Transverse colon (tissue), 4 donors: ENCODE measurements around the gene SLC26A8. TPM values are rescaled to one million over a fixed set of nuclear protein-coding genes. Genes with fewer than 3 reads are reported as not detected.
"Not testable (repeated sequence)": the region's sequence is repeated elsewhere in the genome, so short reads cannot be mapped to it uniquely, and the experiment has no call there.

ENCODE experiments used
- DNase-seq: peaks from one replicate; pipeline ENCODE4 v3.0.0-alpha.2; 2019
- H3K27ac ChIP-seq, 4 donors: fragments of 200-600 bp; sonication (generic); 2 replicates each; pipeline ENCODE4 v1.5.1; 2016 to 2018; ENCODE audit warnings: inconsistent platforms in 4 of 4
- H3K27me3 ChIP-seq: fragments of 200-600 bp; sonication (generic); 2 replicates; pipeline ENCODE4 v1.5.1; 2017; ENCODE audit warnings: inconsistent platforms
- H3K36me3 ChIP-seq, 4 donors: fragments of 200-600 bp; sonication (generic); 2 replicates each; pipeline ENCODE4 v1.5.1; 2017 to 2019; ENCODE audit warnings: inconsistent platforms in 4 of 4
- H3K4me1 ChIP-seq, 4 donors: fragments of 200-600 bp; sonication (generic); 2 replicates each; pipeline ENCODE4 v1.5.1; 2017 to 2020; ENCODE audit warnings: inconsistent platforms in 4 of 4
- H3K4me3 ChIP-seq, 4 donors: fragments of 200-600 bp; sonication (generic); 1 replicate in 1 of 4; 2 replicates in 3 of 4; pipeline versions ENCODE4 v1.5.1 to v1.6.1; 2017 to 2019; ENCODE audit warnings: inconsistent platforms in 4 of 4
- H3K9me3 ChIP-seq, 2 donors: fragments of 200-600 bp; sonication (generic); 2 replicates each; pipeline ENCODE4 v1.5.1; 2017 to 2019; ENCODE audit warnings: inconsistent platforms in 2 of 2
- EP300 ChIP-seq: sonication (generic); formaldehyde crosslinking; IDR thresholded peaks from one replicate; pipeline ENCODE4 v1.6.1; 2017; ENCODE audit warnings: antibody characterized with exemption, low read depth
- POLR2A ChIP-seq: fragments of 450-650 bp; IDR thresholded peaks from one replicate; pipeline ENCODE4 v1.6.1; 2016; ENCODE audit warnings: antibody characterized with exemption, mild to moderate bottlenecking, moderate library complexity
- POLR2AphosphoS5 ChIP-seq, 3 donors: sonication (generic); formaldehyde crosslinking; IDR thresholded peaks; one replicate each; pipeline ENCODE4 v1.6.1; 2016; ENCODE audit warnings: antibody characterized with exemption in 3 of 3
- whole genome bisulfite sequencing, 2 donors: methylation state at CpG; one replicate each; pipeline ENCODE4 v1.1.5; 2018; ENCODE audit warnings: low coverage in 1 of 2; 5-methylcytosine and 5-hydroxymethylcytosine counted together
- in situ Hi-C, 4 donors: fragments of 200-750 bp; cut with MboI; loops; one replicate each; pipeline versions ENCODE4 v1.15.0 to v1.15.1; 2017; ENCODE audit warnings: low sequenced_read_pairs in 3 of 4, low pct_ligation_motif_present in 1 of 4, low pct_unique_long_range_greater_than_20kb in 1 of 4
- intact Hi-C: fragments of 100-400 bp; cut with DNase I; formaldehyde crosslinking; loops from one replicate; pipeline ENCODE4 v1.15.1; 2023; ENCODE audit warnings: low total_unique reads
- total RNA-seq, 4 donors: library from RNA; depleted of rRNA; stranded (reverse); fragments of >200 nt; gene quantifications; one replicate each; pipeline ENCODE4 v1.1.0, GENCODE V29; 2016
- TF ChIP-seq, protein P1 (sequence below), 5 experiments: fragments of 200-600 bp in 3 of 5; fragments of 450-650 bp in 2 of 5; sonication (generic) in 3 of 5; IDR thresholded peaks; 1 replicate in 2 of 5; 2 replicates in 3 of 5; pipeline ENCODE4 v1.5.1; 2016 to 2017; ENCODE audit warnings: antibody characterized with exemption in 5 of 5, inconsistent platforms in 3 of 5, mild to moderate bottlenecking in 2 of 5, moderate library complexity in 1 of 5

SLC26A8 gene
- total RNA-seq, 4 donors from 2014 or later = 1.1 to 2.6 TPM; not detected in 2

DNA sequence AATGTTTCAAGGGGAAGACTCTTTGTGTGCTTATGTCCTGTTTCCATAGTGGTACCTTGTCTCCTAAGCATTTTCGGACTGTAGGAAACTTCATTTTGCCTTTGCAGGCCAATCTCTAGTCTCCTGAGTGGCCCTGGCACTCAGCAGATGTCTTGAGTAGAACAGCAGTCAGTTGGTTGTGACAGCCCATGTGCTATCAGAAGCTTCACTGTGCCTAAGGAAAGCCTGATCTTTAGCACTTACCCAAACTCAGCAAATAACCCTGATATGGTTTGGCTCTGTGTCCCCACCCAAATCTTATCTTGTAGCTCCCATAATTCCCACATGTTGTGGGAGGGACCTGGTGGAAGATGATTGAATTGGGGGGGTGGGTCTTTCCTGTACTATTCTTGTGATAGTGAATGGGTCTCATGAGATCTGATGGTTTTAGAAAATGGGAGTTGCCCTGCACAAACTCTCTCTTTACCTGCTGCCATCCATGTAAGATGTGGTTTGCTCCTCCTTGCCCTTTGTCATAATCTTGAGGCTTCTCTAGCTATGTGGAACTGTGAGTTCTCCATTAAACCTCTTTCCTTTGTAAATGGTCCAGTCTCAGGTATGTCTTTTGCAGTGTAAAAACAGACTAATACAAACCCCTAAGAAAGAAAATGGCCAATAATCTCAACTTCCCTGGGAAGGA is 87.6 kb downstream of the SLC26A8 start:
- TF ChIP-seq, protein P1, sequence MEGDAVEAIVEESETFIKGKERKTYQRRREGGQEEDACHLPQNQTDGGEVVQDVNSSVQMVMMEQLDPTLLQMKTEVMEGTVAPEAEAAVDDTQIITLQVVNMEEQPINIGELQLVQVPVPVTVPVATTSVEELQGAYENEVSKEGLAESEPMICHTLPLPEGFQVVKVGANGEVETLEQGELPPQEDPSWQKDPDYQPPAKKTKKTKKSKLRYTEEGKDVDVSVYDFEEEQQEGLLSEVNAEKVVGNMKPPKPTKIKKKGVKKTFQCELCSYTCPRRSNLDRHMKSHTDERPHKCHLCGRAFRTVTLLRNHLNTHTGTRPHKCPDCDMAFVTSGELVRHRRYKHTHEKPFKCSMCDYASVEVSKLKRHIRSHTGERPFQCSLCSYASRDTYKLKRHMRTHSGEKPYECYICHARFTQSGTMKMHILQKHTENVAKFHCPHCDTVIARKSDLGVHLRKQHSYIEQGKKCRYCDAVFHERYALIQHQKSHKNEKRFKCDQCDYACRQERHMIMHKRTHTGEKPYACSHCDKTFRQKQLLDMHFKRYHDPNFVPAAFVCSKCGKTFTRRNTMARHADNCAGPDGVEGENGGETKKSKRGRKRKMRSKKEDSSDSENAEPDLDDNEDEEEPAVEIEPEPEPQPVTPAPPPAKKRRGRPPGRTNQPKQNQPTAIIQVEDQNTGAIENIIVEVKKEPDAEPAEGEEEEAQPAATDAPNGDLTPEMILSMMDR (IDR thresholded peaks at IDR 0.05) = no peak
- TF ChIP-seq EP300 (no peak), POLR2A (no peak), POLR2AphosphoS5 (IDR thresholded peaks at IDR 0.05) (no peak)

DNA sequence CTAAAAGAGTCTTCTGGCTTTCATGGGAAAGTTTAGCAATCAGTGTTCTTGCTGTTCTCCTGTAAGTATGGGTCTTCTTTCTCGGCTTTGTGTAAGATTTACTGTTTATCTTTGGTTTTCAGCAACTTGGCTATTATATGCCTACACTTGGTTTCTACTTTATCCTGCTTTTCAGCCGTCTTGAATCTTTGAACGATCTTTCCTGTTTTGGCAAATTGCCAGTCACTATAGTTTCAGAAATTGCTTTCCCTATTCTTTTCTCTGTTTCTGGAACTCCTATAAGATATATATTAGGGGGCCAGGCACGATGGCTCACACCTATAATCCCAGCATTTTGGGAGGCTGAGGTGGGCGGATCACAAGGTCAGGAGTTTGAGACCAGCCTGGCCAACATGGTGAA is 89.0 kb downstream of the SLC26A8 start:
- H3K4me3 ChIP-seq = no peak overlapping the region
- H3K4me1 ChIP-seq = peaks cover 0 to 9% (median 3%) of the 10 kb centered on the region in 4 donors
- TF ChIP-seq POLR2AphosphoS5 (IDR thresholded peaks at IDR 0.05) = no peak
- TF ChIP-seq EP300 = no peak
- TF ChIP-seq, protein P1 (IDR thresholded peaks at IDR 0.05) = no peak
- no peak for TF ChIP-seq POLR2A
- in situ Hi-C loops (no loop called here), intact Hi-C loops (no loop called here)
- WGBS, 2 donors = 54 to 66% methylated on average over 4 to 5 of the region's 5 CpGs
- no peaks in the 10 kb centered on the region for H3K9me3 ChIP-seq
- DNase-seq = no peak
- no peak overlapping the region for H3K27ac ChIP-seq
- H3K27me3 ChIP-seq = no peaks in the 10 kb centered on the region
- no peaks in the 10 kb centered on the region for H3K36me3 ChIP-seq

More for the DNA sequence above, 87.6 kb downstream of the SLC26A8 start:
- no peaks in the 10 kb centered on the region for H3K27me3 ChIP-seq
- H3K27ac ChIP-seq = no peak overlapping the region
- DNase-seq = no peak
- in situ Hi-C loops (no loop called here), intact Hi-C loops (no loop called here)
- no peaks in the 10 kb centered on the region for H3K36me3 ChIP-seq
- H3K4me1 ChIP-seq = peaks cover 0 to 21% (median 8%) of the 10 kb centered on the region in 4 donors
- H3K4me3 ChIP-seq = no peak overlapping the region
- no peaks in the 10 kb centered on the region for H3K9me3 ChIP-seq
- 100% methylated on average over 1 of the region's 1 CpG; no CpG with 5 or more reads in 1 of the 2 donors for WGBS, 2 donors

DNA sequence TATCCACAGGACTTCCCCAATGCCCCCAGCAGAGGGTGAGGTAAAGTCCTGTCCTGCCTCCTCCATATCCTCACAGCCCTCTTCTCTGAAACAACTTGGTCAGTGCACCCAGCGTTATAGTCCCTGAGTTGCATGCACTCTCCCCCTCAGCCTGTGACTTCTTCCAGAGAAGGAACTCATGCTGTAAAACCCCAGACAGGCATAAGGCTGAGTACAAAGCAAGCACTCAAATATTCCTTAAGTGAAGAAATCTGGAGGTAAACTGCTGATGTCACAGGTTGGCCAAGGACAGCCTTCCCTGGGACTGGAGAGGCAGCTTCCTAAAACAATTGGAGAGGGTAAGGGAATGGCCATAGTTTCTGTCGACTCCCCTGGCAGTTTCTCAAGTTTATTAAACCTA is 90.6 kb downstream of the SLC26A8 start:
- no peak for DNase-seq
- H3K27me3 ChIP-seq = no peaks in the 10 kb centered on the region
- no peaks in the 10 kb centered on the region for H3K4me1 ChIP-seq
- WGBS, 2 donors = 46% methylated on average over 2 of the region's 2 CpGs; no CpG with 5 or more reads in 1 of the 2 donors
- TF ChIP-seq POLR2AphosphoS5 (IDR thresholded peaks at IDR 0.05) = no peak
- no peak for TF ChIP-seq POLR2A
- TF ChIP-seq, protein P1 (IDR thresholded peaks at IDR 0.05) = no peak
- TF ChIP-seq EP300 = no peak
- H3K36me3 ChIP-seq = no peaks in the 10 kb centered on the region
- no peak overlapping the region for H3K27ac ChIP-seq
- in situ Hi-C loops = no loop called here
- H3K9me3 ChIP-seq = no peaks in the 10 kb centered on the region
- intact Hi-C loops = no loop called here
- H3K4me3 ChIP-seq = no peak overlapping the region

DNA sequence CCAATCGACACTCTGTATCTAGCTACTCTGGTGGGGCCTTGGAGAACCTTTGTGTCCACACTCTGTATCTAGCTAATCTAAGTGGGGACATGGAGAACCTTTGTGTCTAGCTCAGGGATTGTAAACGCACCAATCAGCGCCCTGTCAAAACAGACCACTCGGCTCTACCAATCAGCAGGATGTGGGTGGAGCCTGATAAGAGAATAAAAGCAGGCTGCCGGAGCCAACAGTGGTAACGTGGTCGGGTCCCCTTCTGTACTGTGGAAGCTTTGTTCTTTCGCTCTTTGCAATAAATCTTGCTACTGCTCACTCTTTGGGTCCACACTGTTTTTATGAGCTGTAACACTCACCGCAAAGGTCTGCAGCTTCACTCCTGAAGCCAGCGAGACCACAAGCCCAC is 92.6 kb downstream of the SLC26A8 start:
- 66 to 82% methylated on average over 4 to 10 of the region's 10 CpGs for WGBS, 2 donors
- H3K27ac ChIP-seq, H3K9me3 ChIP-seq, H3K27me3 ChIP-seq, intact Hi-C loops, in situ Hi-C loops, H3K4me1 ChIP-seq, H3K4me3 ChIP-seq, DNase-seq, H3K36me3 ChIP-seq: not testable (repeated sequence)
